ENCODE results near the gene FAM24A.
"Not testable (repeated sequence)": the region's sequence is repeated elsewhere in the genome, so short reads cannot be mapped to it uniquely, and the experiment has no call there.

The FAM24A gene

GRCh38 chr10:122910310-122910709, at the start of gene FAM24A:
Gene FAM24A (plus strand): TSS chr10:122910610. CDS start chr10:122911635, 1,025 bp downstream.
- Histone ChIP-seq H3K4me1 (no peaks in the 10 kb centered on the region), H3K9me3 (no peaks in the 10 kb centered on the region), H3K36me3 (no peaks in the 10 kb centered on the region), H3K4me3 (no peak within 1 kb of the TSS), H3K27ac (no peak within 1 kb of the TSS), H3K27me3 (no peaks in the 10 kb centered on the region)
- no peak for DNase-seq
- intact Hi-C loops (cut with DNase I; ENCODE audit: low total_unique reads), result no loop called here
- no peak for TF ChIP-seq CTCF (IDR thresholded peaks at IDR 0.05)

GRCh38 chr10:122861711-122862161, 48.7 kb upstream of the FAM24A start:
- Histone ChIP-seq H3K36me3 (no peaks in the 10 kb centered on the region), H3K9me3 (no peaks in the 10 kb centered on the region), H3K4me3 (no peak overlapping the region), H3K27me3 (no peaks in the 10 kb centered on the region), H3K27ac (no peak overlapping the region), H3K4me1 (no peaks in the 10 kb centered on the region)
- DNase-seq, result no peak
- intact Hi-C loops (cut with DNase I; ENCODE audit: low total_unique reads), result no loop called here
- no peak for TF ChIP-seq CTCF (IDR thresholded peaks at IDR 0.05)

GRCh38 chr10:122863216-122864193, 46.9 kb upstream of the FAM24A start:
- no peaks in the 10 kb centered on the region for H3K27me3 ChIP-seq
- H3K4me1 ChIP-seq, result no peaks in the 10 kb centered on the region
- no peak for DNase-seq
- no peak overlapping the region for H3K4me3 ChIP-seq
- intact Hi-C loops (cut with DNase I; ENCODE audit: low total_unique reads), result no loop called here
- H3K27ac ChIP-seq, result no peak overlapping the region
- no peak for TF ChIP-seq CTCF (IDR thresholded peaks at IDR 0.05)
- H3K9me3 ChIP-seq, result no peaks in the 10 kb centered on the region
- H3K36me3 ChIP-seq, result no peaks in the 10 kb centered on the region

- Histone ChIP-seq H3K4me3 (no peak overlapping the region), H3K9me3 (no peaks in the 10 kb centered on the region), H3K27me3 (no peaks in the 10 kb centered on the region), H3K4me1 (no peaks in the 10 kb centered on the region), H3K27ac (no peak overlapping the region), H3K36me3 (no peaks in the 10 kb centered on the region)
- no peak for TF ChIP-seq CTCF (IDR thresholded peaks at IDR 0.05)
- DNase-seq, result no peak
- intact Hi-C loops (cut with DNase I; ENCODE audit: low total_unique reads), result no loop called here
Observed at GRCh38 chr10:122864194-122864592, 46.2 kb upstream of the FAM24A start.

- Histone ChIP-seq H3K27ac (no peak overlapping the region), H3K36me3 (no peaks in the 10 kb centered on the region), H3K27me3 (no peaks in the 10 kb centered on the region), H3K4me3 (no peak overlapping the region), H3K4me1 (no peaks in the 10 kb centered on the region), H3K9me3 (no peaks in the 10 kb centered on the region)
- DNase-seq, result no peak
- no peak for TF ChIP-seq CTCF (IDR thresholded peaks at IDR 0.05)
- intact Hi-C loops (cut with DNase I; ENCODE audit: low total_unique reads), result no loop called here
Observed at GRCh38 chr10:122864901-122865300, 45.5 kb upstream of the FAM24A start.

- H3K4me3 ChIP-seq; H3K27ac ChIP-seq; H3K9me3 ChIP-seq; DNase-seq; H3K27me3 ChIP-seq; H3K36me3 ChIP-seq; H3K4me1 ChIP-seq; intact Hi-C loops (cut with DNase I; ENCODE audit: low total_unique reads): not testable (repeated sequence)
Observed at GRCh38 chr10:122866757-122867482, 43.5 kb upstream of the FAM24A start.

GRCh38 chr10:122868768-122869167, 41.6 kb upstream of the FAM24A start:
- DNase-seq; H3K36me3 ChIP-seq; H3K27ac ChIP-seq; intact Hi-C loops (cut with DNase I; ENCODE audit: low total_unique reads); H3K4me1 ChIP-seq; H3K9me3 ChIP-seq; H3K4me3 ChIP-seq; H3K27me3 ChIP-seq: not testable (repeated sequence)

GRCh38 chr10:122871947-122872346, 38.5 kb upstream of the FAM24A start:
- DNase-seq; intact Hi-C loops (cut with DNase I; ENCODE audit: low total_unique reads); H3K27me3 ChIP-seq; H3K4me3 ChIP-seq; H3K36me3 ChIP-seq; H3K27ac ChIP-seq; H3K9me3 ChIP-seq; H3K4me1 ChIP-seq: not testable (repeated sequence)
